SH-SY5Y (cell line): ENCODE data around the gene FLT3.

Source experiments
- GATA2 ChIP-seq: IDR thresholded peaks from 2 replicates; pipeline ENCODE4 v1.6.1; 2011; ENCODE audit warnings: mild to moderate bottlenecking, low read depth, low read length
- GATA3 ChIP-seq: IDR thresholded peaks from 2 replicates; pipeline ENCODE4 v1.6.1; 2011; ENCODE audit warnings: low read depth, mild to moderate bottlenecking, low read length, moderate library complexity

Gene FLT3

DNA sequence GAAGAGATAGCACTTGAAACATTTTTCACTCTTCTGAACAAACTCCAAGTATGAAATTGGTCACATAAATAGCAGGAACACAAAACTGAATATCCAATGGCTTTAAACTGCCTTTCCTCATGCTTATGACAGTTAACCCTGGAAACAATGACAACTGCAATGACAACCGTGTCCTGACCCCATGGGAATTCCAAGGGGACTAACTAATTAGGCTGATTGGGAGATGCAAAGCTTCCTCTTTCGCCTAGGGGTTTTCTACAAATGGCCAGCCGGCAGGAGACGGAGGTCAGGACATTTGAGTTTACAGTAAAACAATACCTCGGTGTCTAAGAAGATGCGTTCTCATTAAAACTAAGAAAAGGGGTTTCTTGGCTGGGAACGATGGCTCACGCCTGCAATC is 58.9 kb downstream of the FLT3 start:
- TF ChIP-seq GATA2 = no peak
- TF ChIP-seq GATA3 = no peak

DNA sequence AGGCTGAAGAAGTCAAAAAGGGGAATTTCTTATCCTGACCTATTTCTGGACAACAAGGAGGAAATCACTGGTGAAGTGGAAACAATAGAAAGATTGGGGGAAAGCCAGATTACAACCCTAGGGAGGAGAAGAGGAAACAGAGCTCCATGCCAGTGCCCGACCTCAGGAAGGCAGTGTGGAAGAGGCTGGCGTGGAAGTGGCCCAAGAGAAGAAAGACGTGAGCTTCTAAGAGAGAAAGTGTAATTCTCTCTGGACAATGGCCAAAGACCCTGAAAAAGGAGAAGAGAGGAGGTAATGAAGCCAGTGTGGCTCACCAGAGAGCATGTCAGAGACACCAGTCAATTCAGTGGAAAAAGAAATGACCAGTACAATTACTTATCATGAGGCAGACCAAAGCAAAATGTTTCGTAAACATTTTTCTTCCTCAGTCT is 59.3 kb downstream of the FLT3 start:
- TF ChIP-seq GATA3 (no peak), GATA2 (no peak)

DNA sequence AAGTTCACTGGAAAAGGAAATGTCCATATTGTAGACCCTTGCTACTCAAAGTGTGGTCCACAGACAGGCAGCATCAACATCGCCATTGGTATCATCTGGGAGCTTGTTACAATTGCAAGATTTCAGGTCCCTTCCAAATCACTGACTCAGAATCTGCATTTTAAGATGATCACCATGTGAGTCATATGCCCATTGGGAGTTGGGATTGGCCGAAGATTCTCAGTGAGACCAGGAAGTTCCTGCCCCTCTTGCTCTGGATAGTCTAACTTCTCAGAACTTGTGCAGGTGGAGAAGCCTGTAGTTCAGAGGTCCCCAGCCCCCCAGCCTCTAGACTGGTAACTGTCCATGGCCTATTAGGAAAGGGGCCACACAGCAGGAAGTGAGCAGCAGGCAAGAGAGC is 63.0 kb downstream of the FLT3 start:
- no peak for TF ChIP-seq GATA2
- TF ChIP-seq GATA3 = no peak

DNA sequence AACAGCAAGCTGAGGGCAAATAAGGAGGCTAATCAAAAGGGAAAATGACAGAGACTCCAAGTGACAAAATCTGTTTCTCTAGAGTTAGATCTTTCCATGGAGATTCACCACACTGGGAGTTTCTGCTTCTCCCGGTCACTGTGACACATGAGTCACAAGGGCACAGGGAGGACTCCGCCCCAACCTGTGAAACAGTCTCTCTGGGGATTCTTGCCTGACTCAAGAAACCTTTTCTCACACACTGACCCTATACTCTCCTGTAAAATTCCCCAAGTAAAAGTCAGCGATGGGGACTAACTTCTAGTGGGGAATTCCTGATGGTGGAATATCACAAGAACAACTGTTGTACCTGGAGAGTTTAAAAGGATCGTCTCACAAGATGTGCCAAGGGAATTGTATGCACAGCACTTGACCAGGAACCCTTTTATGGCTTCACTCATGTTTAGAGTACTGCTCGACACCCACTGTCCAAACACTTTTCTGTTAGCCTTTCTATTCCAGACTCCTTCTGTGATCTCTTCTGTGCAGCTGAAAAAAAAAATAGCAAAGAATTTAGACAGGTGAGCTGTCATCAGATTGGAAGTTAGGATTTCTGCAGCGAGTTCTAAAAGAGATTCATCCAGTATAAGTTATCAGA is 65.1 kb downstream of the FLT3 start:
- TF ChIP-seq GATA2 (no peak), GATA3 (no peak)

DNA sequence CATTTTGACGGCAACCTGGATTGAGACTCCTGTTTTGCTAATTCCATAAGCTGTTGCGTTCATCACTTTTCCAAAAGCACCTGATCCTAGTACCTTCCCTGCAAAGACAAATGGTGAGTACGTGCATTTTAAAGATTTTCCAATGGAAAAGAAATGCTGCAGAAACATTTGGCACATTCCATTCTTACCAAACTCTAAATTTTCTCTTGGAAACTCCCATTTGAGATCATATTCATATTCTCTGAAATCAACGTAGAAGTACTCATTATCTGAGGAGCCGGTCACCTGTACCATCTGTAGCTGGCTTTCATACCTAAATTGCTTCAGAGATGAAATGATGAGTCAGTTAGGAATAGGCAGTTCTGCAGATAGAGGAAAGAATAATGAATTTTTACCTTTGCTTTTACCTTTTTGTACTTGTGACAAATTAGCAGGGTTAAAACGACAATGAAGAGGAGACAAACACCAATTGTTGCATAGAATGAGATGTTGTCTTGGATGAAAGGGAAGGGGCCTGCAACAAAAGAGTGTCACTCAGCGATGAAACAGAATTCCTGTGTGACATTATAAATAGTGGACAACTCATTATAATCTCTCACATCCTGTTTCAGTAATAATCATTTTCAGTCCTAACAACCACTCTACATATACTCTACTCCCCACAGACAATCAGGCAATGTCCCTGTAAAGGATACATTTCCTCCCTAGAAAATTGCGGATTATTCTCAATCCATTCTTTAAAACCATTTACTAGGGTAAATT is 66.3 kb downstream of the FLT3 start:
- no peak for TF ChIP-seq GATA2
- TF ChIP-seq GATA3 = no peak

DNA sequence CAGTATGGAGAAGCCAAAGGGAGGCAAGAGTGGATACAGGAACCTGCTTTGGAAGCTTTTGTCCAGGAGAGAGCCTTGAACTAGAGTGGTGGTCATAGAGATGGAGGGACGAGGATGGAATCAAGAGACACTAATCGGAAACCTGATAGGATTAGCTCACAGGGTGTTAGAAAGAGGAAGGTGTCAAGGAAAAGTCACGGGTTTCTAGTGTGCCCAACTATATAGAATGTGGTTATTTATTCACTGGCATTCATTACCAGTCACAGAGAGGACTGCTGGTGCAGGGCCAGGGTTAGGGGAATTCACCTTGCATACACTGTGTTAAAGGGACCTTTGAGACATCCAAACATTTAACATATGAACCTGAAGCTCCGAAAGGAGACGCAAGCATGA is 68.5 kb downstream of the FLT3 start:
- TF ChIP-seq GATA2 (no peak), GATA3 (no peak)

DNA sequence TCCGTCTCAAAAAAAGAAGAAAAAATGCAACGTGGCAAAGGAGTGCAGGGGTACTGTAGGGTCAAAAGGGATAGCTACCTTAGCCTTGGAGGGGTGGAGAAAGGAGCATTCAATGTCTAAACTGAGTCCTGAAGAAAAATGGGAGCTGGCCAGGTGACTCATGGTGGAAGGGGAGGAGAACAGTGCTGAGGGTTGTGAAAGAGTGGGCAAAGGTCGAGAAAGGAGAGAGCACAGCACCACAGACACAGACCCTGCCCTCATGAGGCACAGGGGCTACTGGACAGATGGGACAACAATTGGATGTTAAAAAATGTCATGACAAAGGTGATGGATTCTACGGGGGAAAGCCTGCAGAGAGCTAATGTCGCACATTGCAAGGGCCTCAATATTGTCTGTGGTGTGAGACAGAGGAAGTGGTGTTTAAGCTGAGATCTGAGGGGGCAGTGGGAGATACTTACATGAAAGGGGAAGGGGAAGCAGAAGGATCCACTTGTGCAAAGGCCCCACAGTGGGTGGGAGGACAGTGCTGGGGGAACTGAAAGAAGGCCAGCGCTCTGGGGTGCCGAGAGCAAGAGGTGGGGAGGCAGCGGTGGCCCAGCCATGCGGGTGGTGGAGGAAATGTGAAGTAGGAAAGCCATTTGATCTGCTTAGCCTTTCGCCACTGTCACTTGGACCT is 69.0 kb downstream of the FLT3 start:
- no peak for TF ChIP-seq GATA2
- TF ChIP-seq GATA3 = no peak

DNA sequence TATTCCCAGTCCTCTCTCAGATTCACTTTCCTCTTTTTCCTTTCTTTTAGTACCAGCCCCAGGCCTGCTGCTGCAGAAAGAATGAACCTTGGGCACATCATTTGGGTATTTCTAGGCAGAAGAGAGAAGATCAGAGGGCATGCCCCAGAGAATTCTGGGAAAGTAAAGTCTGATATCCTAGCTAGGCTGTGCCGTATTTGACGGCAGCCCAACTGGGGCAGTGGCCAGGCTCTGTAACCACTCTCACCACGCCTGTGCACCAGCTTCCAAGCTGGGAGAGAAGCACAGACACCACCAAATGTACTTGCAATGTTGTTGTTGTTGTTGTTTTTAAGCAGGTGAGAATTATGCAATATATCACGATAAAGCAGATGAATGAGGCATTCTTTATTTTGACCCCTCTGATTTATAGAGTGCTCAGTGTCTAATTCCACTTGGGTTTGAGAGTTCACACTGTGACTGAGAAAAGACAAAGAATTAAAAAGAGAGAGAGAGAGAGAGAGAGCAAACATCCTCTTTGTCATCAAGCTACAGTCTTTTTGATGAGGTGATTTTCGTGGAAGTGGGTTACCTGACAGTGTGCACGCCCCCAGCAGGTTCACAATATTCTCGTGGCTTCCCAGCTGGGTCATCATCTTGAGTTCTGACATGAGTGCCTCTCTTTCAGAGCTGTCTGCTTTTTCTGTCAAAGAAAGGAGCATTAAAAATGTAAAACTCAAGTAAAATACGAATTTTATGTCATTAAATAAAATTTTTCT is 72.6 kb downstream of the FLT3 start:
- no peak for TF ChIP-seq GATA3
- TF ChIP-seq GATA2 = no peak

DNA sequence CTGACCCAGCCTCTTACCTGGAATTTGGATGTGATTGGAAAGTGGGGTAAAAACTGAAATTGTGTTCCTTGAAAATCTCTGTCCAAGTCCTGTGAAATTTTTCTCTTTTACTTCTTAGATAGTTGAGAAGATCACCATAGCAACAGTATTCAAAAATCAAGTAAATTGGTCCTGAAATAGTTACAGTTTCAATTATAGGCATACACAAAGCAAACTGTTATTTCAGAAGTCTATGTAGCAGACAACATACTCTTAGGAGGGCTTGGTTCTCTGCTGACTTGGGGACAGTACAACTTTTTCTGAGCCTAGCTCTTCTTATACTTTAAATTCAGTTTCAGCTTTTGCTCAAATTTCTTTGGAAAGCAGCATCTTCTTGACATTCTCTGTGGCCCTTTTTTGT is 73.3 kb downstream of the FLT3 start:
- TF ChIP-seq GATA2 = no peak
- no peak for TF ChIP-seq GATA3

DNA sequence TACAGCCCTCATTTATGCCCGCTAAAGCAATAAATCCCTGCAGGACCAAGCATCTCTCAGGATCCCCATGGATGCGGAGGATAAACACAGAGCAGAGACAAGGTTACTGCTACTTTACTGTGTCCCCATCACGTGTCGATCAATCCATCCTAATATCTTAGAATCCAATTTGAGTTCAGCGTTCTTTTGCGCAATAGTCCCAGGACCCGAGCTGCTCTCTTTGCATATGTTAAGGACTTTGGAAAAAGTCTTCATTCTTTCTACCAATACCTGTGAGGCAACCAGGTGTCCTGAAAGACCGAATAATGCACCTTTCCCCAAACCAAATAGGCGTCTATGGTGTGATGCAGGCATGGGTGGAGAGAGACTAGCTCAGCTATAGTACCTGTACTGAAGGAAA is 73.9 kb downstream of the FLT3 start:
- TF ChIP-seq GATA3 (no peak), GATA2 (no peak)

DNA sequence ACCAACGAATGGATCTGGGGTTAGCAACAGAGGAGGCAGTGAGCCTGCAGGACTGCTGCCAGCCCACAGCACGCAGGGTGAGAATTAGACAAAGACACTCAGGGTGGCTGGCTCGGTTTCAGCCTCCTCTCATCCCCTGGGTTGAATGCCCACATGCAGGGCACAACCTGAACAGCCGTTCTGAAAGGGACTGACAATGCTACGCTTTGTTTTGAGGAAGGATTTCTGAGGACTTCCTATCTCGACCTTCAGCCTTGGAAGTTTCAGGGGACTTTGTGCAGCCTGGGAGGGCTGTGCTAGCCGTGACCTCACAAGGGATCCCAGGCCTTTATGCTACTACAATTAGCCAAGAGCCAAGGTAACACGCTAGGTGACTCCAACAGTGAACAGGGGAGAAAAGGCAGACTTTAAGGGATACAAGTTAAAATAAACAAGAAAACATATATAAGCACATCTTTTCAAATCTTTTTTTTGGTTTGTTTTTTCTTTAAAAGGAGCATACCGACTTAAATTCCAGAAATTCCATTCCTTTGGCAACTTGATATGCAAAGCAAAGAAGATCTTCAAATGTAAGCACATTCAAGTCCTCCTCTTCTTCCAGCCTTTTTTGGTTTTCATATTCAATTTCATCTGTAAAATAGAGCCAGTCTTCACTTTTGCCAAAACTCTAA is 77.4 kb downstream of the FLT3 start:
- TF ChIP-seq GATA2 (no peak), GATA3 (no peak)

DNA sequence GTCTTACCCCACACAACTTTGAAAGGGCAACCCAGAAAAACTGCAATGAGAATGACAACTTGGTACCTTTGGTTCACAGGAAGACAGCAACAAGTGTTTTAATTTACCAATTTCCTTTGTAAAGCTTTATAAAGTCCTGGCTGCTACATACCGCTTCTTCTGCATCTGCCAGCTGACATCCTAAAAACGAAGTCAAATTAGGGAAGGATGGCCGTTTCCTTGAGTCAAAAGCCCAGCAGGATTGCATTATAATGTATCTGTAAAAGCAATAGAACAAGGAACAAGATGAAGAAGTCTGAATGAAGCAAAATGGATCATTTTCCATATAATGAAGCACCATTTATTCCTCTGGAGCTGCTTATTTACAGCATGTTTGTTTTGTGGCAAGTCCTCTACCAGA is 86.1 kb downstream of the FLT3 start:
- no peak for TF ChIP-seq GATA3
- TF ChIP-seq GATA2 = no peak

DNA sequence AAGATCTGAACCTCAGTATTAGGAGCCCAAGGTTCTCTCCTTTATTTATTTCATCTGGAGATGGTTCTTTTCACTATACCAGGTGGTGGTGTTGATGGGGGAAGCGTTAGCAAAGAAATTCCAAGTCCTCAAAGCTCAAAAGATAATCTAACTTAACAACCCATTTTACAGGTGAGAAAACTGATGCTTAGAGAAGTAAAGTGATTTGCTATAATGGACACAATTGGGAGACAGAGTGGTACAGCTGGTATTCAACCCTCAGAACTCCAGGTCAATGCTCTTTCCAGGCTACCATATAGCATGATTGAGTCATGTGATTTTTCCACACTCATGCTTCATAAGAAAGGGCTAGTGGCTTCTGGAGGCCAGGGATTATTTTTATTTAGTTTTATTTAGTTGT is 86.9 kb downstream of the FLT3 start:
- TF ChIP-seq GATA2 = no peak
- no peak for TF ChIP-seq GATA3

DNA sequence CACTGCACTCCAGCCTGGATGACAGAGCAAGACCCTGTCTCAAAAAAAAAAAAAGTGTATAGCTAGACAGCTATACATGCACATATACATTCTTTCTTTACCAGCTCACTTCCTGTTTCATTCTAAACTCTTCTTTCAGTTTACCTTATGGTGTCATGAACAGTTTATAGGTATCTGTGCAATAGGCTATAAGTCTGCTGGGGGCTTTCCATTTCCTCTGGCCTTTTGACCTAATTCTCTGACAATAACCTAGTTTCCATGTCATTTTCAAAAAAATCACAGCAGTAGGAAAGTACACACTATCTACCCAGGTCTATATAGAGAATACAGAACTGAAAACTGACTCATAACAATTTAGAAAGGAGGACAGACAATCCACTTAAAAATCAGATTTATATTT is 87.5 kb downstream of the FLT3 start:
- no peak for TF ChIP-seq GATA2
- no peak for TF ChIP-seq GATA3

DNA sequence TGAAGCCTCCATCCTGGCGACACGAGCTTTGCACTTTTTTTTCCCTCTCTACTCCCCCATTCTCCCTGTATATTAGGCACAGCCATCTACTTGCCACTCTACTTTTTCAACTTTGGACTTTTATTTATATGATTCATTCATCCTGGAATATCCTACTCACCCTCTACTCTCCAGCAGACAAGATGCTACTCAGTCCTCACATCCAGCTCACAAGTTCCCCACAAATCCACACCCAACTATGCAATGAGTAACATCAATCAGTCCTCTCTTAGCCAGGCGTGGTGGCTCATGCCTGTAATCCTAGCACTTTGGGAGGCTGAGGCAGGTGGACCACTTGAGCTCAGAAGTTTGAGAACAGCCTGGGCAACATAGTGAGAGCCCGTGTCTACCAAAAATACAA is 88.0 kb downstream of the FLT3 start:
- TF ChIP-seq GATA3 = no peak
- TF ChIP-seq GATA2 = no peak
